Hepatocyte (in vitro differentiated cells): ENCODE data around the gene ZFP64.

Source experiments
- CTCF ChIP-seq: fragments of 200-600 bp; sonication (generic); IDR thresholded peaks from 2 replicates; pipeline ENCODE4 v1.5.1; 2016; ENCODE audit warnings: antibody characterized with exemption, mild to moderate bottlenecking; ENCODE audit not compliant: poor library complexity
- EZH2 ChIP-seq: fragments of 200-600 bp; sonication (generic); IDR thresholded peaks from 2 replicates; pipeline ENCODE4 v1.6.1; 2016; ENCODE audit warnings: antibody characterized with exemption, mild to moderate bottlenecking, borderline replicate concordance
- EZH2phosphoT487 ChIP-seq: fragments of 200-600 bp; sonication (generic); IDR thresholded peaks from one replicate; pipeline ENCODE4 v1.6.1; 2018; ENCODE audit warnings: antibody characterized with exemption, mild to moderate bottlenecking, low read depth, moderate library complexity; ENCODE audit not compliant: unreplicated experiment, severe bottlenecking

- TF ChIP-seq CTCF (no peak), EZH2 (no peak), EZH2phosphoT487 (no peak)
Measured at GRCh38 chr20:52167232-52167840, 24.2 kb downstream of the ZFP64 start.
